GM18502 (cell line): ENCODE results near the gene PRPH2.

Experiments used
- ATAC-seq: cut with Tn5 transposase; IDR thresholded peaks from one replicate; pipeline ENCODE4 v1.9.1; 2021; ENCODE audit warnings: mild to moderate bottlenecking; ENCODE audit not compliant: unreplicated experiment, poor library complexity

The PRPH2 gene, protein sequence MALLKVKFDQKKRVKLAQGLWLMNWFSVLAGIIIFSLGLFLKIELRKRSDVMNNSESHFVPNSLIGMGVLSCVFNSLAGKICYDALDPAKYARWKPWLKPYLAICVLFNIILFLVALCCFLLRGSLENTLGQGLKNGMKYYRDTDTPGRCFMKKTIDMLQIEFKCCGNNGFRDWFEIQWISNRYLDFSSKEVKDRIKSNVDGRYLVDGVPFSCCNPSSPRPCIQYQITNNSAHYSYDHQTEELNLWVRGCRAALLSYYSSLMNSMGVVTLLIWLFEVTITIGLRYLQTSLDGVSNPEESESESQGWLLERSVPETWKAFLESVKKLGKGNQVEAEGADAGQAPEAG

GRCh38 chr6:42722497-42722896 is at the start of gene PRPH2:
PRPH2 (minus strand) TSS chr6:42722597; CDS start chr6:42722334, 263 bp downstream.
- ATAC-seq = no peak

GRCh38 chr6:42771741-42772100 is 49.3 kb upstream of the PRPH2 start:
- no peak for ATAC-seq

GRCh38 chr6:42769836-42770235 is 47.4 kb upstream of the PRPH2 start:
- ATAC-seq = no peak

DNA sequence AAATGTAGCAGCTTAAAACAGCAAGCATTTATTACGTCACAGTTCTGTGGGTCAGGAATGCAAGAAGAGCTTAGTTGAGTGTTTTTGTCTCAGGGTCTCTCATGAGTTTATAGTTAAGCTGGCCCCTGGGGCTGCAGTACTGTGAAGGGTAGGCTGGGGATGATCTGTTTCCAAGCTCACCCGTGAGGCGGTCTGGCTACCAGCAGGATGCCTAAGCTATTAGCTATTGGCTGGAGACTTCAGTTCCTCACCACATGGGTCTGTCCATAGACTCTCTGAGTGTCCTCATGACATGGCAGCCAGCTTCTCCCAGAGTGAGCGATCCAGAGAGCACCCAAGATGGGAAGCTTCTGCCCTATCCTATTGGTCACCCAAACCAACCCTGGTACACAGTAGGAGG is 46.7 kb upstream of the PRPH2 start:
- no peak for ATAC-seq

DNA sequence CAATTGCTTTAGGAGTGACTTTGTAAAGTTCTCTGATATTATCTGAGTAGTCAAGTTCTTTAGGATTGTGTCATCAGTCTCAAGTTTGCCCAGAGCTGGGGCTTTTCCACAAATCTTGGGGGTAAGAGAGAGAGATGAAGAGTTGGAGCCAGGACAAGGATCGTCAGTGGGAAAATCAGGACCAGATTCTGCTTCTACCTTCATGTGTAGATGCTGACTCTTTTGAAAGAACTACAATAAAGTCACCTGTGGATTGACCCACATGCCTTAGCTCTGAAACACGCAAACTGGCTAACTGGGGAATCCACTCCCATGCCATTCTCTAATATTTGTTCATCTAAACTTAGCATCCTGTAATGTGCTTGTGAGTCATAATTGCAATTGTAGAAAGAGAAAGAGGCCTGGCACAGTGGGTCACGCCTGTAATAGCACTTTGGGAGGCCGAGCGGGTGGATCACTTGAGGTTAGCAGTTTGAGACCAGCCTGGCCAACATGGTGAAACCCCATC is 43.8 kb upstream of the PRPH2 start:
- ATAC-seq = no peak

- ATAC-seq = no peak
These were observed 42.7 kb upstream of the PRPH2 start for GRCh38 chr6:42764911-42765648.

- no peak for ATAC-seq
These were observed 40.6 kb upstream of the PRPH2 start for GRCh38 chr6:42762950-42763349.

GRCh38 chr6:42762426-42762859 is 40.0 kb upstream of the PRPH2 start:
- ATAC-seq = no peak

DNA sequence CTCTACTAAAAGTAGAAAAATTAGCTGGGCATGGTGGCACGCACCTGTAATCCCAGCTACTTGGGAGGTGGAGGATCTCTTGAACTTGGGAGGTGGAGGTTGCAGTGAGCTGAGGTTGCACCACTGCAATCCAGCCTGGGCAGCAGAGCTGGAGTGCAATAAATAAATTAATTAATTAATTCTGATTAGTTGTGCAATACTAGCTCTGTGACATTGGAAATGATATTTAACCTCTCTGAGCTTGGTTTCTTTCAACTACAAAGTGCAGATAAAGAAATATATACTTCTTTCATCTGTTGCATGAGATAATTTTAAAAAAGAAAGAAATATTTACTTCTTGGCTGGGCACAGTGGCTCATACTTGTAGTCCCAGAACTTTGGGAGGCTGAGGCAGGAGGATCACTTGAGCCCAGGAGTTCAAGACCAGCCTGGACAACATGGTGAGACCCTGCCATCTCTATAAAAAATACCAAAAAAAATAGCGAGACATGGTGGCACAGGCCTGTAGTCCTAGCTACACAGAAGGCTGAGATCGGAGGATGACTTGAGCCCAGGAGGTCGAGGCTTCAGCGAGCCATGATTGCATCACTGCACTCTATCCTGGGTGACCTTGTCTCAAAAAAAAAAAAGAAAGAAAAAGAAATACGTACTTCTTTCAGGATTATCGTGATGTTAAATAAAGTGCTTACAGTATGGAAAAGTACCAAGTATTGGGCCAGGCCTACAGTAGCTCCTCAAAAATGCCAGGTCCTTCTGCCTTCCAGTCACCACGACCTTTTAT is 39.1 kb upstream of the PRPH2 start:
- ATAC-seq = no peak

GRCh38 chr6:42758756-42759430 is 36.5 kb upstream of the PRPH2 start:
- ATAC-seq = no peak

- no peak for ATAC-seq
These were observed 34.3 kb upstream of the PRPH2 start for GRCh38 chr6:42756722-42757121.

- ATAC-seq = no peak
These were observed 32.4 kb upstream of the PRPH2 start for GRCh38 chr6:42754759-42755158.

GRCh38 chr6:42751055-42751454 is 28.7 kb upstream of the PRPH2 start:
- ATAC-seq = no peak

DNA sequence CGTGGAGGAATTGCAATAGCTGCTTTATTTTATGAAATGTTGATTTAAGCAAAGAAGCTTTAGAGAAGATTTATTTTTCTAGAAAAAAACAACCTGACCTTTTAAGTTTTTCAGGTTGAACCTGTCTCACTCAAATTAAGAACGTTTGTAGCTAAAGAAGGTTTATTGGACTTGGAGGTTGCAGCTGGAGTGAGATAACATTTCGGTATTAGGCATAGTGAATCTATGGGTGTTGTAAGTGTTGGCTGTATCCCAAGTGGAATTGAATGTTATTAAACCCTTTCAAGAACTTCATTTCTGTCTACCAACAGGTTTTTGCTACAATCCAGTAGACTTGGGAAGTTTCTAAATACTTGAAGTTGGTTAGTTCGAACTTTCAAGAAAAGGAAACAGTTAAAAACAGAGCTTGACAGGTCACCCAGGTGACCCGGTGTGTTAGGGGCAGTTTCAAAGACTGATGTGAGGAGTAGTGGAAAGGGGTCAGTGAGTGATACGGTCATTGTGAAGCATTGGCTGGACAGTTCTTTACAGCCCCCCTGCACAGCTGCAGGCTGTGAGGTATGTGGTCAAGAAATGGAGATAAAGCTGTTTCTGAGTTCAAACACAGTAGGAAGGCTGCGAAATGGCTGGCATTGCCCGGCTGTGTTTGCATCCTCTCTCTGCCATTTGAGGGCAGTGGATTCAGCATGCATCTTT is 26.0 kb upstream of the PRPH2 start:
- ATAC-seq = no peak

DNA sequence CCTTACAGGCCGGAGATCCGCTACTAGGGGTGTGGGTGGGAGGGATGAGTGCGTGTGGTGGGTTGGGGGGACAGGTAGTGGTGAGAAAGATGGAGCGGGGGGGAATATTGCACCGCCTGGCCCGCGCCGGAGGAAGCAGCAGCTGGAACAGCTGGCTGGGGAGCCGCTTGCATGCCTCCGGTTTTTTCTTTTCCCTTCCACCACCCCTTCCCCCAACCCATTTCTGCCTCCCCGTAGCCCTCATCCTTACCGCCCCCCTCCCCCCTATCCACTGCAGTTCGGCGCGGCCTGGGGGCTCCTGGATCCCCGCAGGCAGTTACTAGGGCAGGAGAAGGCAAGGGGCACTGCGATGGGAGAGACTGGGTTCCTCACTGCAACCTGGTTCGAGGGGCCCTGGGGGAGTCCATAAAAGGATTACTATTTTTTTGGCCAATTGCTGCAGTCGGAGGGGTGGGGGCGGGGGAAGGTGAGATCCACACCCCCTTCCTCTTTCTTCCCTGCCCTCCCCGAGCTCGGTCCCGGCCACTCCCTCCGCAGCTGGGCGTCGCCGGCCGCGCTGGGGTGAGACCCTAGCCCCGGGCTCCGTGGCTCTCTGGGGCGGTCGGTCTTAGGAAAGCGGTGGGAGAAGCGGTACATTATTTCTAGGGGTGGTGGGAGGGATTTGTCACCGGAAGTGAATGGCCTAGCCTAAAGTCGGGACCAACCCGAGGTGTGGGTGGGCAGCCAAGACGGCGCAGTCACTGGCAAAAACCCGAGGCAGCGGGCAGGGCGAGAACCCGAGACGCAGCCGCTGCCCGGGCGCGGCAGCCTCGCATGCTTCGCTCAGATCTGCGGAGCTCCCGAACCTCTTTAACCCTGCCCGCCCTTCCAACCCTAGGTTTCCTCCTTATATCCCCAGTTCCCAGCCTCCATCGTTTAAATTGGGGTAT is 24.3 kb upstream of the PRPH2 start:
- ATAC-seq = peak; percentile 58

GRCh38 chr6:42745640-42746462 is 23.5 kb upstream of the PRPH2 start, which contains the start of gene TBCC:
TBCC (minus strand) TSS chr6:42746103; CDS start chr6:42746073, 30 bp downstream.
- ATAC-seq = peak; percentile 77

DNA sequence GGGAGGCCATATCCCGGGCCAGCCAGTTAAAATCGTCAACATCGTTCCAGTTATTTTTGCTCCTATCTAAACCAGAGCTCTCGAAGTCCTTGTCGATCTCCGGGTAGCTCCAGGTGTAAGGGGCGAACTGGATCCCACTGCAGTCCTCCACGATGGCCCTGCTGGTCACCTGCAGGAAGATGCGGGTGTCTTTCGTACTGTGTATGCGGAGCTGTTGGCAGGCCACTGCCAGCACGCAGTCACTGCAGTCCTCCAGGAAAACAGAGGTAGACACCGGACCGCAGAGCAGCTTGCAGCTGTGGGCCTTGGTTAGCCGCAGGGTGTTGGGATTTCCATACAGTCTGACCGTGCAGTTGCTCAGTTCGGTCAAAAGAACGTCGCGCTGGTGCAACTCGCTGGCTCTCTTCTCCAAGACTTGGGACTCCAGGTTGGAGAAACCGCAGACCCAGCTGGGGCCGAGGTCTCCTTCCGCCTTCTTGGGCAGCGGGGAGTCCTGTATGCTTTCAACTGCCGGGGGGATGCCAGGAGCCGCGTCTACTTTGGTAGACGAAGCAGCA is 22.8 kb upstream of the PRPH2 start:
- ATAC-seq = no peak
